Adrenal gland (tissue), 12 donors: Measurements from ENCODE around the gene ZNF618. TPM values are rescaled to one million over a fixed set of nuclear protein-coding genes. Genes with fewer than 3 reads are reported as not detected.

Experiments
- DNase-seq, 7 donors: peaks; one replicate each; pipeline ENCODE4 v3.0.0-alpha.2; 2019 to 2020
- H3K27ac ChIP-seq, 5 donors: fragments of 200-600 bp; sonication (generic) in 4 of 5; 1 replicate in 3 of 5; 2 replicates in 2 of 5; pipeline versions ENCODE4 v1.5.1 to v1.8.0; 2016 to 2020; ENCODE audit warnings: mild to moderate bottlenecking in 1 of 5
- H3K27me3 ChIP-seq: fragments of 200-600 bp; 2 replicates; pipeline ENCODE4 v1.8.0; 2021
- H3K36me3 ChIP-seq, 2 donors: fragments of 200-600 bp; replicated peaks in 1 of 2; 1 replicate in 1 of 2; 2 replicates in 1 of 2; pipeline versions ENCODE4 v1.5.1 to v1.8.0; 2018 to 2022
- H3K4me1 ChIP-seq, 2 donors: fragments of 200-600 bp; replicated peaks in 1 of 2; 1 replicate in 1 of 2; 2 replicates in 1 of 2; pipeline versions ENCODE4 v1.5.1 to v1.8.0; 2018 to 2021
- H3K4me3 ChIP-seq, 4 donors: fragments of 200-600 bp; sonication (generic) in 3 of 4; one replicate each; pipeline ENCODE4 v1.5.1; 2016 to 2018
- H3K9me3 ChIP-seq, 3 donors: fragments of 200-600 bp; sonication (generic) in 1 of 3; replicated peaks in 1 of 3; 1 replicate in 2 of 3; 2 replicates in 1 of 3; pipeline versions ENCODE4 v1.5.1 to v1.8.0; 2016 to 2021
- CTCF ChIP-seq, 6 experiments: fragments of 450-650 bp in 4 of 6; fragments of 200-600 bp in 2 of 6; sonication (generic) in 1 of 6; IDR thresholded peaks; 1 replicate in 5 of 6; 2 replicates in 1 of 6; pipeline versions ENCODE4 v1.5.1 to v1.8.0; 2016 to 2021; ENCODE audit warnings: antibody characterized with exemption in 6 of 6, mild to moderate bottlenecking in 2 of 6, moderate library complexity in 1 of 6
- POLR2A ChIP-seq, 2 donors: fragments of 450-650 bp; IDR thresholded peaks; one replicate each; pipeline ENCODE4 v1.6.1; 2017; ENCODE audit warnings: antibody characterized with exemption in 2 of 2, mild to moderate bottlenecking in 2 of 2, moderate library complexity in 1 of 2
- WGBS, 4 donors: extraction: QIAGEN DNeasy Blood & Tissue Kit in 2 of 4; methylation state at CpG; one replicate each; pipeline versions ENCODE4 v1.1.5 to v1.1.7; 2013 to 2017; 5-methylcytosine and 5-hydroxymethylcytosine counted together
- intact Hi-C, 2 donors: fragments of 100-400 bp; cut with DNase I; formaldehyde crosslinking; loops; one replicate each; pipeline versions ENCODE4 v1.14.1 to v1.15.0; 2022 to 2023
- polyA plus RNA-seq, 3 donors: library from polyadenylated mRNA; stranded (reverse); fragments of 200-250 nt in 2 of 3; fragments of 350-450 nt in 1 of 3; fragmentation: Illumina TruSeq in 1 of 3; extraction: RNeasy Lipid Tissue Mini Kit (QIAGEN cat#74804) in 1 of 3; gene quantifications; one replicate each; pipeline ENCODE4 v1.2.3, GENCODE V29; 2013 to 2014
- total RNA-seq, 9 donors: library from RNA; depleted of rRNA in 4 of 9; stranded (reverse); fragments of >200 nt in 4 of 9; fragments of 120-200 nt in 1 of 9; fragmentation: NEBNext Ultra II Directional in 1 of 9; extraction: Animal tissue kit (Norgen Biotek cat#: 25700) in 1 of 9; gene quantifications; one replicate each; pipeline versions ENCODE4 v1.1.0 to v1.2.4, GENCODE V29; 2013 to 2023
- donor health status: healthy with polysubstance abuse.
- donor health status: Bipolar disorder and iron deficiency.
- donor health status: DM: yes; HTN: yes; CAD: no.
- donor health status: DM: no; HTN: no; CAD: no.
- donor health status: DM: no; HTN: no; CAD: no.
- donor health status: DM: yes; HTN: yes; CAD: no.

ZNF618 gene
- total and polyA plus RNA-seq, 12 donors = 4.5 to 21.3 (median 9.9) TPM

DNA sequence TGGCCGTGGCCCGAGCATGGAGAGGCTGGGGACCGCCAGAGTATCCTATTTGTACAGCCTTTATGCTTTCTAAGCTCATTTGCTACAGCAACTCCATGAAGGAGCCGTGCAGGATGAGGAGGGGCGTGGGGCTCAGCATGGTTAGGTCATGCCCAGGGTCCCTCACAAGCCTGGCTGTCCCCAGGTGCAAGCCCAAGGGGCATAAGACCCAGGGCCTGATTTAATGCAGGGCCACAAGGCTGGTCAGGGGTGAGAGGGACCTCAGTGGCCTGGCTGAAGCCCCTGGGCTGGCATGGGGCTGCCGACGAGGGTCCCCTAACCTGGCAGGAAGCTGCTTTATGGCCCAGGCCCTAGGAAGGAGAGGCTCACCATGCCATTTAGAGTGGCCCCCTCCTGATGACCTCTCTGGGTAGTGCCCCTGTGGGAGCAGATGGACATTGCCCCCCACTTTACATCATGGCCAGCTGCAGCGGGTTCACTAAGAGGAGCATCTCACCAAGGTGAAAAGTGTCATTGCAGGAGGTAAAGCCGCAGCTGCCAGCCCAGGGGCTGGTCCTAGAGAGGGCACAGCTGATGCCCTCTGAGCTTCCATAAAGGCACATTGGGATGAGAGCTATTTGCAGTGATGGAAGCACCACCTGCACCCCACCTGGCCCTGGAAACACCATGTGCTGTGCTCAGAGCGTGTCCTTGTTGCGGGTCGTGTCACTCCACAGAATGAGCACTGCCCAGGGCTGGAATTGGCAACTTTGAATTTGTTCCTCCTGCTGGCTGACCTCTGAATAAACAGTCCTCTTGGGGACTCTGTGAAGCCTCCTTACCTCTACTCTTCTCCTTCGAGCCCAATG is 58.9 kb downstream of the ZNF618 start:
- peak in 2 of 7 donors; percentile 15 to 18 for DNase-seq
- 88 to 91% (median 90%) methylated on average over 7 to 13 of the region's 13 CpGs for WGBS, 4 donors
- Histone ChIP-seq H3K4me1 (peaks cover 35 to 41% of the 10 kb centered on the region in 2 donors), H3K27ac (peak overlapping the region in 1 of 5 donors; percentile 23), H3K27me3 (no peaks in the 10 kb centered on the region), H3K9me3 (no peaks in the 10 kb centered on the region), H3K36me3 (no peaks in the 10 kb centered on the region), H3K4me3 (no peak overlapping the region)
- intact Hi-C loops = no loop called here
- TF ChIP-seq CTCF (IDR thresholded peaks at IDR 0.05) (peak in 1 of 6 experiments; percentile 5), POLR2A (IDR thresholded peaks at IDR 0.05) (no peak)

GRCh38 chr9:113935677-113936380 is 59.7 kb downstream of the ZNF618 start:
- Histone ChIP-seq H3K36me3 (no peaks in the 10 kb centered on the region), H3K27me3 (no peaks in the 10 kb centered on the region), H3K27ac (peak overlapping the region in 3 of 5 donors; percentile 23 to 74 (median 55)), H3K4me1 (peaks cover 28 to 33% of the 10 kb centered on the region in 2 donors), H3K9me3 (no peaks in the 10 kb centered on the region), H3K4me3 (no peak overlapping the region)
- WGBS, 4 donors = 93 to 100% (median 97%) methylated on average over 4 to 10 of the region's 10 CpGs
- DNase-seq = peak in 2 of 7 donors; percentile 13 to 19
- intact Hi-C loops = no loop called here
- TF ChIP-seq POLR2A (IDR thresholded peaks at IDR 0.05) (no peak), CTCF (IDR thresholded peaks at IDR 0.05) (no peak)

- H3K27ac ChIP-seq = no peak overlapping the region
- TF ChIP-seq CTCF (IDR thresholded peaks at IDR 0.05) (no peak), POLR2A (IDR thresholded peaks at IDR 0.05) (no peak)
- DNase-seq = no peak
- H3K9me3 ChIP-seq = no peaks in the 10 kb centered on the region
- no peak overlapping the region for H3K4me3 ChIP-seq
- H3K4me1 ChIP-seq = peaks cover 12 to 16% of the 10 kb centered on the region in 2 donors
- no peaks in the 10 kb centered on the region for H3K27me3 ChIP-seq
- H3K36me3 ChIP-seq = no peaks in the 10 kb centered on the region
- intact Hi-C loops = no loop called here
Observed at GRCh38 chr9:113940077-113940476, 64.0 kb downstream of the ZNF618 start.

- intact Hi-C loops = no loop called here
- TF ChIP-seq CTCF (IDR thresholded peaks at IDR 0.05) = no peak
- no peak for TF ChIP-seq POLR2A (IDR thresholded peaks at IDR 0.05)
Observed at GRCh38 chr9:113941056-113941455, 64.9 kb downstream of the ZNF618 start.

More at GRCh38 chr9:113941056-113941455, 64.9 kb downstream of the ZNF618 start:
- DNase-seq = no peak
- Histone ChIP-seq H3K9me3 (no peaks in the 10 kb centered on the region), H3K27ac (no peak overlapping the region), H3K27me3 (no peaks in the 10 kb centered on the region), H3K4me3 (no peak overlapping the region), H3K36me3 (no peaks in the 10 kb centered on the region), H3K4me1 (peaks cover 12 to 16% of the 10 kb centered on the region in 2 donors)
